ENCODE results near the gene ZNF746.

The ZNF746 gene

DNA sequence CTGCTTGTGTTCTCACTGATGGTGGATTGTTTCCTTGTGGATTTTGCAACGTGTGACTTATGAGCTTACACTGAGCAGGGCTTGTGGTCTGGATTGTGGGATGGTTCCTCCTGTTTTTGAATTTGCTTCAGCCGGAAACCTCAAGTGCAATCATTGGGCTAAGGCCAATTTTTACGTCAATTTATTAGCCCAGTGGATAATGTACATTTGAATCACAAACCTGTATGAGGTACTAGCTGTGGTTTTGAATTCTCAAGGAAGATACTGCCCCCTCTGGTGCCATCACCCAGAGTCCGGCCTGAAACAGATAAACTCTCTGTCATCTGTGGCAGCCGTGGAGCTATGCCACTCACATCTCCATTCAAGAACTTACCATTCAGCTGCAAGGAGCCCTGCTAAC, 29.4 kb downstream of the ZNF746 start:
- TF ChIP-seq, protein P1, sequence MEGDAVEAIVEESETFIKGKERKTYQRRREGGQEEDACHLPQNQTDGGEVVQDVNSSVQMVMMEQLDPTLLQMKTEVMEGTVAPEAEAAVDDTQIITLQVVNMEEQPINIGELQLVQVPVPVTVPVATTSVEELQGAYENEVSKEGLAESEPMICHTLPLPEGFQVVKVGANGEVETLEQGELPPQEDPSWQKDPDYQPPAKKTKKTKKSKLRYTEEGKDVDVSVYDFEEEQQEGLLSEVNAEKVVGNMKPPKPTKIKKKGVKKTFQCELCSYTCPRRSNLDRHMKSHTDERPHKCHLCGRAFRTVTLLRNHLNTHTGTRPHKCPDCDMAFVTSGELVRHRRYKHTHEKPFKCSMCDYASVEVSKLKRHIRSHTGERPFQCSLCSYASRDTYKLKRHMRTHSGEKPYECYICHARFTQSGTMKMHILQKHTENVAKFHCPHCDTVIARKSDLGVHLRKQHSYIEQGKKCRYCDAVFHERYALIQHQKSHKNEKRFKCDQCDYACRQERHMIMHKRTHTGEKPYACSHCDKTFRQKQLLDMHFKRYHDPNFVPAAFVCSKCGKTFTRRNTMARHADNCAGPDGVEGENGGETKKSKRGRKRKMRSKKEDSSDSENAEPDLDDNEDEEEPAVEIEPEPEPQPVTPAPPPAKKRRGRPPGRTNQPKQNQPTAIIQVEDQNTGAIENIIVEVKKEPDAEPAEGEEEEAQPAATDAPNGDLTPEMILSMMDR (IDR thresholded peaks at IDR 0.05; ENCODE audit: low read depth, low read length, missing control alignments): no peak
- no peak overlapping the region for H3K4me3 ChIP-seq (replicated peaks; ENCODE audit: low read depth, low read length)
- no peak for DNase-seq (ENCODE audit: extremely low read depth, low read depth)

DNA sequence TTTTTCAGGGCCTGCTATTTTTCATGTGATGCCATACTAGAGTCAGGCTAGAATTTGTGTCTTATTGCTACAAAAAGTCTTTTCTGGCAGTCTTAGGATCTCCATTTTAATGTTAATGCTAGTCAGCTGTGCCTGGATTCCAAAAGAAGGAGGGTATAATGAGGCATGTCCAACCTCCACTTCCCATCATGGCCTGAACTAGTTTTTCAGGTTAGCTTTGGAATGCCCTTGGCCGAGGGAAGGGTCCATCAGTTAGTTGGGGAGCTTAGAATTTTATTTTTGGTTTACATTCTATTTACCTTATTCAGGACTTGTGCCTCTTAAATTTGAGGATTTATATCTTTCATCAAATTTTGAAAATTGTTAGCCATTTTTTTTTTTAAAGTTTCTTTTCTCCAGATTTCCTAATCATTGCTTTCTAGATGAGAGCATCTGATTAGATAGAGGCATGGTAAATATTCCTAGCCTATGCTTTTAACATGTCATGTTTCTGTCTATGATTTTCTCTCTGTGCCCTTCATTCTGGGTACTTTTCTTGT, 30.2 kb downstream of the ZNF746 start:
- no peak for DNase-seq (ENCODE audit: extremely low read depth, low read depth)
- H3K4me3 ChIP-seq (replicated peaks; ENCODE audit: low read depth, low read length): no peak overlapping the region
- TF ChIP-seq, protein P1 (IDR thresholded peaks at IDR 0.05; ENCODE audit: low read depth, low read length, missing control alignments): no peak

DNA sequence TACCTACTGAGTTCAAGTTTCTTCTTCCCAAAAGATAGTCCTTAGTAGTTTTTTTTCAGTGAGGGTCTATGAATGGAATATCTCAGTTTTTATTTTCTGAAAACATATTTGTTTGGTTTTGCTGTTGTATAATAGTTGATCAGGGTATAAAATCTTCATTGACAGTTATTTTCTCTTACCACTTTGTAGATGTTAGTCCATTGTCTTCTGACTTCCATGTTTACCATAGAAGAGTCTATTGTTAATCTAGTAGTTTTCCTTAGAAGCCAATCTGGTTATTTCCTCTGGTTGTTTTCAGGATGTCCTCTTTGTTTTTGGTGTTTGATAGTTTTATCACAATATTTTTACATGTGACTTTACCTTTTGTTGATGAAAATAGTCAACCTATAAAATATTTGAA, 31.2 kb downstream of the ZNF746 start:
- no peak overlapping the region for H3K4me3 ChIP-seq (replicated peaks; ENCODE audit: low read depth, low read length)
- DNase-seq (ENCODE audit: extremely low read depth, low read depth): no peak
- TF ChIP-seq, protein P1 (IDR thresholded peaks at IDR 0.05; ENCODE audit: low read depth, low read length, missing control alignments): no peak

DNA sequence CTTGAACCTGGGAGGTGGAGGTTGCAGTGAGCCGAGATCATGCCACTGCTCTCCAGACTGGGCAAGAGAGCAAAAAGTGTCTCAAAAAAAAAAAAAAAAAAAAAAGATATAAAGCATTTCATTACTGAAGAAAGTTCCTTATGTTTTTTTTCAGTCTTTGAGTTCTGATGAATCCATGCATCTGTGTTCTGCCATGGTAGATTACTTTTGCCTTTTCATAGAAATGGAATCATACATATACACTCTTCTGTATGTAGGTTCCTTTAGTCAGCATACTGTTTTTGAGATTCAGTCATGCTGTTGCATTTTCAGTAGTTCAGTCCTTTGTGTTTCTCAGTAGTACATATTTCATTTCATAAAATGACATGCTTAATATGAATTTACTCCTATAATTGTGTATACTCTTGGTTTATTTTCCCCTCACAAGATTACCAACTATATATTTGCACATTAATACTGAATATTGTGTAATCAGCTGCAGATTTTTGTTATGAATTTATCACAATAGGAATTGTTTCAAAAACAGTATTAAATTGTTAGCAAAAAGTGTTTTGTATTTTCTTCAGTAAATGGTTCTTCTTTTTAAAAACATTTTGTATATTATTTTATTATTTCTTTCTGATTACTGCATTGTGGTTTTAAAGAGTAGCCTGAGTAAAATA, 34.0 kb downstream of the ZNF746 start:
- no peak overlapping the region for H3K4me3 ChIP-seq (replicated peaks; ENCODE audit: low read depth, low read length)
- DNase-seq (ENCODE audit: extremely low read depth, low read depth): no peak
- TF ChIP-seq, protein P1 (IDR thresholded peaks at IDR 0.05; ENCODE audit: low read depth, low read length, missing control alignments): no peak

DNA sequence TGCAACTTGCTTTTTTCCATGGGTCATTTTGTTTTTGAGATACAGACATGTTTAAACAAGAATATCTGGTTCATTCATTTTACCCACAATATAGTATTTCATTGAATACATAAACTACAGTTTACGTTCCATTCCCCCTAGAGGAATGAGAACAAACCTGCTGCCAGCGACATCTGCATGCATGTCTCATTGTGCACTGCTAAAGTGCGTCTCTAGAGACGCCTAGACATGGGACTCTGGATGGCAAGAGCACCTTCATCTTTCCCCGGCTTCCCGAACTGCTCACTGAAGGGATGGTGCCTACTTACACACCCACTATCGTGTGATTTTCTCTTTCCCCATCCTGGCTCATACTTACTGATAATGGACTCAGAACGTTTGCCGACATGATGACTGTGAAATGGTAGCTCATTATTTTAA, 35.5 kb downstream of the ZNF746 start:
- H3K4me3 ChIP-seq (replicated peaks; ENCODE audit: low read depth, low read length): no peak overlapping the region
- TF ChIP-seq, protein P1 (IDR thresholded peaks at IDR 0.05; ENCODE audit: low read depth, low read length, missing control alignments): no peak
- no peak for DNase-seq (ENCODE audit: extremely low read depth, low read depth)

DNA sequence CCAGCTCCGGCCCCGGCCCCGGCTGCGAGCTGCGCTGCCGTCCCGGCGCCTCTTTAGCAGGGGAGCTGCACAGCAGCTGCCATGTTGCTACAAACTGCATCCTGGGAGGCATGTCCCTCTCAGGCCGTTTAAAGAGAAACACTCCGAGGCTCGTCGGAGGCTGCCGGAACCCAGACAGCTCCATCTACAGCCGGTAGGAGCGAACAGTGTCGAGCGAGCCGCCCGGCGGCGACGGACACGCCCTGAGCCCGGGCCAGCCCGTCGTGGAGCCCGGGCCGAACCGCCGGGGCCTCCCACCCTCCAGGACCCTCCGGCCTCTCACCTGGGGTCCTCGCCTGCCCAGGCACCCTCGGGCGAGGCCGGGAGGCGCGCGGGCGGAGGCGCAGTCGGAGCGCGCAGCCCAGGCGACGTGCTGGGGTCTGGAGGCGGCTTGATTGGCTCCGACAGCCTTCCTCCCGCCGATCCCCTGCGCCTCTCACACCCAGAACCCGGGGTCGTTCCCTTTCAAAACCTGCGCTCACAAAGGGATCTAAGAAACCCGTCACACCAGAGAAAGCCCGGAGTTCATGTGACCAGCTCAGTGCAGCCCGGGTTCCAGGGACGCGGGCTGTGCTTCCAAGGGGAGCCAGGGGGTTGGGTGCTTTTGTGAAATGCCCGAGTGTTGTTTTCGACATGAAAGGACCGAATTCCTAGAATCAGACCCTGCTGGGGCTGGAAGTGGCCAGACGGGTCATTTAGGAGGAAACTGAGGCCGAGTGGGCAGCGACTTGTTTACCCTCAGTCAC, 36.9 kb downstream of the ZNF746 start, which contains the start of gene ZNF777:
Gene ZNF777, minus strand, starts transcription at position 570 of the 785 bp plus-strand sequence. CDS start 5,040 bp downstream, outside the sequence.
- H3K4me3 ChIP-seq (replicated peaks; ENCODE audit: low read depth, low read length): peak within 1 kb of the TSS; percentile 67
- DNase-seq (ENCODE audit: extremely low read depth, low read depth): peak; percentile 56
- TF ChIP-seq, protein P1 (IDR thresholded peaks at IDR 0.05; ENCODE audit: low read depth, low read length, missing control alignments): peak; percentile 18
